ENCODE data around the gene FBLN5. TPM values are rescaled to one million over a fixed set of nuclear protein-coding genes. Genes with fewer than 3 reads are reported as not detected.

The FBLN5 gene
- polyA plus RNA-seq, 3 donors = 0.16 TPM; not detected in 2

DNA sequence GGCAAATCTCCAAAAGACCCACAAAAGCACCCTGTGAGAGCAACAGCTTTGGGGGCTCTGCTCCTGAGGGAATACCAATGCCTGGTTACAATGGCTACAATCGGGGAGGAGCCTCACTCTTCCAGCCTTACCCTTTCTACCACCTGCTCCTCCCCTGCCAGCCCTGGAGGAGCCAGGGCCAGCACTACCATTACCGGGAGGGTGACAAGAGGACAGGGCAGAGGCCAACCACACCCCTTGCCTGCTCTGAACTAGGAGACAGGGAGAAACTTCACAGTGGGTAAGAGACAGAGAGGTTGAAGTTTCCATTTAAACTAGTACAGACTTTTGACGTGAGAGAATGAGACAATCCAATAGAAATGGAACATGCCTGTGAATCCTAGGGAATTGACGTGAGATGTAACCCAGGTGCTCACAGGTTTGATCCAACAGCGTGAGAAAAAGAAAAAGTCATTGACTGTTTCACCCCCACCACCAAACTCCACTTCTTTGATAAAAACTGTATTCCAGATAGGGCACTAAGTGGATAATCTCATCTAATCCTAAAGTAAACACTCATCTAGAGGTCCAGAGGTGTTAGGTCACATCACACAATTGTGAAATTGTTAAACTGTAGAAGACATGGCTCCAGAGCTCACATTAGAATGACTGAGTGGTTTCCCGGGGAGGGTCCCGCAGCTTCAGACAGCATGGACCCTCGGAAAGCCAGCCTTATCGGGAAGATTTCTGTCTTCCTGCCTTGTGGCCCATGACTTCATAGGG is 71.8 kb downstream of the FBLN5 start:
- no peak overlapping the region for H3K27ac ChIP-seq (ENCODE audit: low read depth in 1 of 2, low read length in 2 of 2)
- no peaks in the 10 kb centered on the region for H4K20me1 ChIP-seq (ENCODE audit: insufficient read depth, low read length)
- H2AFZ ChIP-seq (ENCODE audit: insufficient read depth, low read depth, low read length, poor library complexity, severe bottlenecking) = no peak overlapping the region
- Mint-ChIP-seq H3K9me3 (no peaks in the 10 kb centered on the region), H3K27ac (no peak overlapping the region), H3K36me3 (no peaks in the 10 kb centered on the region), H3K4me1 (peaks cover 35% of the 10 kb centered on the region), H3K27me3 (ENCODE audit: low read depth in 3 of 3) (peaks cover 0 to 3% (median 0%) of the 10 kb centered on the region in 3 donors), H3K4me3 (no peak overlapping the region)
- TF ChIP-seq, protein P1, sequence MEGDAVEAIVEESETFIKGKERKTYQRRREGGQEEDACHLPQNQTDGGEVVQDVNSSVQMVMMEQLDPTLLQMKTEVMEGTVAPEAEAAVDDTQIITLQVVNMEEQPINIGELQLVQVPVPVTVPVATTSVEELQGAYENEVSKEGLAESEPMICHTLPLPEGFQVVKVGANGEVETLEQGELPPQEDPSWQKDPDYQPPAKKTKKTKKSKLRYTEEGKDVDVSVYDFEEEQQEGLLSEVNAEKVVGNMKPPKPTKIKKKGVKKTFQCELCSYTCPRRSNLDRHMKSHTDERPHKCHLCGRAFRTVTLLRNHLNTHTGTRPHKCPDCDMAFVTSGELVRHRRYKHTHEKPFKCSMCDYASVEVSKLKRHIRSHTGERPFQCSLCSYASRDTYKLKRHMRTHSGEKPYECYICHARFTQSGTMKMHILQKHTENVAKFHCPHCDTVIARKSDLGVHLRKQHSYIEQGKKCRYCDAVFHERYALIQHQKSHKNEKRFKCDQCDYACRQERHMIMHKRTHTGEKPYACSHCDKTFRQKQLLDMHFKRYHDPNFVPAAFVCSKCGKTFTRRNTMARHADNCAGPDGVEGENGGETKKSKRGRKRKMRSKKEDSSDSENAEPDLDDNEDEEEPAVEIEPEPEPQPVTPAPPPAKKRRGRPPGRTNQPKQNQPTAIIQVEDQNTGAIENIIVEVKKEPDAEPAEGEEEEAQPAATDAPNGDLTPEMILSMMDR (IDR thresholded peaks at IDR 0.05) = no peak
- H3K27me3 ChIP-seq (ENCODE audit: control insufficient read depth in 2 of 2, insufficient read depth in 2 of 2, low read length in 2 of 2) = no peaks in the 10 kb centered on the region
- intact Hi-C loops (cut with micrococcal nuclease) = no loop called here
- no peak overlapping the region for H3K4me2 ChIP-seq (replicated peaks; ENCODE audit: extremely low read depth, low read length, poor library complexity, severe bottlenecking)
- no peak overlapping the region for H3K9ac ChIP-seq (ENCODE audit: insufficient read depth, low read length, poor library complexity, severe bottlenecking)
- 97% methylated on average over 5 of the region's 9 CpGs for WGBS (ENCODE audit: insufficient coverage)
- H3K36me3 ChIP-seq (replicated peaks in 1 of 2; ENCODE audit: control insufficient read depth in 1 of 2, insufficient read depth in 2 of 2, low read length in 2 of 2) = no peaks in the 10 kb centered on the region
- H3K79me2 ChIP-seq (ENCODE audit: insufficient read depth, low read length) = no peaks in the 10 kb centered on the region
- no peaks in the 10 kb centered on the region for H3K9me3 ChIP-seq (replicated peaks in 1 of 2; ENCODE audit: control insufficient read depth in 1 of 2, insufficient read depth in 1 of 2, low read length in 2 of 2)
- DNase-seq = no peak
- no peak overlapping the region for H3K4me3 ChIP-seq (replicated peaks in 1 of 3; ENCODE audit: low read depth in 2 of 3, low read length in 3 of 3)
- peaks cover 24 to 28% of the 10 kb centered on the region in 2 donors for H3K4me1 ChIP-seq (ENCODE audit: control insufficient read depth in 1 of 2, insufficient read depth in 2 of 2, low read length in 2 of 2)

DNA sequence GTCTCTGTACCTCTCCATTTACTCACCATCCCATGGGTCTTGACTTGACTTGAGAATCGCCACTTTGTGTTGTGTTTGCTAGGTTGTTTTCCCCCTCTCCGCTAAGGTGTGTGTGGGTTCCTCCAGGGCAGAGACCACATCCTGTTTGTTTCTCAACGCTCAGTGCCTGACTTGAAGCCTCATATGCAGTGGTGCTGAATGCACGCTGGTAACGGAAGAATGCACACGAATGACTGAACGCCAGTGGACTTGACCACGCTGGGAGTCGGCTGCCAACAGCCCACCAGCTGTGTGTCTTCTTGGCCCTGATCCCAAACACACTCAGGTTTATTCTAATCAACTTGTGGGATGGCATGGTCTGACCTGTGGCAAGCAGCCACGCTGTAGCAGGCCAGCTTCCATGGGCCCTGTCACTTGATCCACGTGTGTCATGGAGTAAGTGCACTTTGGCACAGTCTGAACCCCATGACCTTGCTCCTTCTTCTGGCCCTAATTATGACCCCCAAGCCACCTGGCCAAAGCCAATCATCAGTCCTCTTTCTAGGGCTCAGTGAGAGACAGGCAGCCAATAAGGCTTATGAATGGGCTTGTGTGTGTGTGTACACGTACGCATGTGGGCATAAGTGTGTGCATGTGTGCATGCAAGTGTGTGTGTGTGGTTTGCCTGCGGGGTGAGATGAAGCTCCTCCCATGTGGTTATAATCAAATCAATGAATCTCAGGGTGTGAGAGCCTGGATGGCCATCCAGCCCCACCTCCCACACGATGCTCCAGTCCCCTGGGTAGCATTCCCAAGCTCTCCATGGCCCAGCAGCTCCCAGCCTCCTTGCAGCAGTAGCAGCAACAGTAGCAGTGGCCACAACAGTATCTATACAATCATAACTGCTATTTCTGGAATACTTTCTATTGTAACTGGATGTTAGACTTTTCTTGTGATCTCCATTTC is 73.8 kb downstream of the FBLN5 start:
- Histone ChIP-seq H3K36me3 (replicated peaks in 1 of 2; ENCODE audit: control insufficient read depth in 1 of 2, insufficient read depth in 2 of 2, low read length in 2 of 2) (no peaks in the 10 kb centered on the region), H3K9ac (ENCODE audit: insufficient read depth, low read length, poor library complexity, severe bottlenecking) (no peak overlapping the region), H3K9me3 (replicated peaks in 1 of 2; ENCODE audit: control insufficient read depth in 1 of 2, insufficient read depth in 1 of 2, low read length in 2 of 2) (no peaks in the 10 kb centered on the region), H3K4me3 (replicated peaks in 1 of 3; ENCODE audit: low read depth in 2 of 3, low read length in 3 of 3) (no peak overlapping the region), H3K79me2 (ENCODE audit: insufficient read depth, low read length) (no peaks in the 10 kb centered on the region), H3K4me2 (replicated peaks; ENCODE audit: extremely low read depth, low read length, poor library complexity, severe bottlenecking) (no peak overlapping the region), H4K20me1 (ENCODE audit: insufficient read depth, low read length) (no peaks in the 10 kb centered on the region), H3K27me3 (ENCODE audit: control insufficient read depth in 2 of 2, insufficient read depth in 2 of 2, low read length in 2 of 2) (no peaks in the 10 kb centered on the region), H2AFZ (ENCODE audit: insufficient read depth, low read depth, low read length, poor library complexity, severe bottlenecking) (peak overlapping the region; percentile 7), H3K27ac (ENCODE audit: low read depth in 1 of 2, low read length in 2 of 2) (no peak overlapping the region), H3K4me1 (ENCODE audit: control insufficient read depth in 1 of 2, insufficient read depth in 2 of 2, low read length in 2 of 2) (peaks cover 24 to 28% of the 10 kb centered on the region in 2 donors)
- Mint-ChIP-seq H3K9me3 (no peaks in the 10 kb centered on the region), H3K27me3 (ENCODE audit: low read depth in 3 of 3) (peaks cover 0 to 3% (median 2%) of the 10 kb centered on the region in 3 donors), H3K4me1 (peaks cover 35% of the 10 kb centered on the region), H3K4me3 (peak overlapping the region in 1 of 2 donors; percentile 72), H3K27ac (peak overlapping the region in 1 of 7 donors; percentile 39), H3K36me3 (no peaks in the 10 kb centered on the region)
- intact Hi-C loops (cut with micrococcal nuclease) = no loop called here
- WGBS (ENCODE audit: insufficient coverage) = 21% methylated on average over 9 of the region's 15 CpGs
- no peak for DNase-seq
- TF ChIP-seq, protein P1 (IDR thresholded peaks at IDR 0.05) = no peak

Measured in CD14-positive monocyte (primary cell).